Astrocyte (in vitro differentiated cells and primary cell): ENCODE measurements around the gene PDE7B.

Experiments used
- CTCF ChIP-seq: IDR thresholded peaks from 2 replicates; pipeline ENCODE4 v1.5.1; 2011; ENCODE audit warnings: low read depth, mild to moderate bottlenecking, inconsistent platforms, low read length, moderate library complexity; ENCODE audit not compliant: insufficient read depth
- EZH2 ChIP-seq: IDR thresholded peaks from 2 replicates; pipeline ENCODE4 v1.6.1; 2012; ENCODE audit warnings: mild to moderate bottlenecking, low read length, inconsistent platforms; ENCODE audit not compliant: insufficient read depth

GRCh38 chr6:136134268-136134667 lies 282.8 kb downstream of the PDE7B start:
- TF ChIP-seq EZH2, result no peak
- TF ChIP-seq CTCF, result no peak
